Esophagus muscularis mucosa (tissue), 4 donors: ENCODE measurements around the gene EDC4. TPM values are rescaled to one million over a fixed set of nuclear protein-coding genes. Genes with fewer than 3 reads are reported as not detected.
"Not testable (repeated sequence)": the region's sequence is repeated elsewhere in the genome, so short reads cannot be mapped to it uniquely, and the experiment has no call there.

Experiments
- DNase-seq: peaks from one replicate; pipeline ENCODE4 v3.0.0-alpha.2; 2017; ENCODE audit errors: extremely low spot score
- H3K27ac ChIP-seq, 4 donors: fragments of 200-600 bp; sonication (generic); replicated peaks in 1 of 4; 1 replicate in 3 of 4; 2 replicates in 1 of 4; pipeline ENCODE4 v1.5.1; 2016 to 2019; ENCODE audit warnings: mild to moderate bottlenecking in 1 of 4
- H3K27me3 ChIP-seq, 4 donors: fragments of 200-600 bp; sonication (generic); one replicate each; pipeline versions ENCODE4 v1.5.1 to v1.6.0; 2016 to 2019
- H3K36me3 ChIP-seq, 4 donors: fragments of 200-600 bp; sonication (generic); one replicate each; pipeline ENCODE4 v1.5.1; 2016 to 2019
- H3K4me1 ChIP-seq, 4 donors: fragments of 200-600 bp; sonication (generic); one replicate each; pipeline ENCODE4 v1.5.1; 2016 to 2019
- H3K4me3 ChIP-seq, 4 donors: fragments of 200-600 bp; sonication (generic); 1 replicate in 2 of 4; 2 replicates in 2 of 4; pipeline ENCODE4 v1.5.1; 2016 to 2019; ENCODE audit warnings: mild to moderate bottlenecking in 4 of 4, moderate library complexity in 1 of 4
- H3K9me3 ChIP-seq, 4 donors: fragments of 200-600 bp; sonication (generic); 1 replicate in 3 of 4; 2 replicates in 1 of 4; pipeline ENCODE4 v1.5.1; 2016 to 2019
- CTCF ChIP-seq, 3 experiments: fragments of 200-600 bp in 2 of 3; fragments of 450-650 bp in 1 of 3; sonication (generic) in 2 of 3; IDR thresholded peaks; one replicate each; pipeline ENCODE4 v1.5.1; 2017 to 2019; ENCODE audit warnings: antibody characterized with exemption in 3 of 3, mild to moderate bottlenecking in 2 of 3, moderate library complexity in 1 of 3
- EP300 ChIP-seq: sonication (generic); formaldehyde crosslinking; IDR thresholded peaks from one replicate; pipeline ENCODE4 v1.6.1; 2017; ENCODE audit warnings: antibody characterized with exemption
- POLR2A ChIP-seq: fragments of 450-650 bp; IDR thresholded peaks from one replicate; pipeline ENCODE4 v1.6.1; 2017; ENCODE audit warnings: antibody characterized with exemption, moderate library complexity, mild to moderate bottlenecking, low read depth
- POLR2AphosphoS5 ChIP-seq, 2 donors: sonication (generic); formaldehyde crosslinking; IDR thresholded peaks; one replicate each; pipeline ENCODE4 v1.6.1; 2017; ENCODE audit warnings: antibody characterized with exemption in 2 of 2
- WGBS: methylation state at CpG from one replicate; pipeline ENCODE4 v1.1.5; 2018; 5-methylcytosine and 5-hydroxymethylcytosine counted together
- intact Hi-C: fragments of 100-400 bp; cut with DNase I; formaldehyde crosslinking; loops from one replicate; pipeline ENCODE4 v1.15.1; 2023
- total RNA-seq, 4 donors: library from RNA; depleted of rRNA; stranded (reverse); fragments of >200 nt; gene quantifications; one replicate each; pipeline versions ENCODE4 v1.1.0 to v1.2.1, GENCODE V29; 2016

EDC4 gene
- total RNA-seq, 4 donors from 2014 or later: 49.9 to 70.9 (median 52.0) TPM

- TF ChIP-seq POLR2A: no peak
- no peaks in the 10 kb centered on the region for H3K27me3 ChIP-seq
- H3K9me3 ChIP-seq: no peaks in the 10 kb centered on the region
- no peak for DNase-seq
- peak overlapping the region; percentile 80 to 85 (median 82) for H3K27ac ChIP-seq
- H3K36me3 ChIP-seq: peaks cover 34 to 44% (median 43%) of the 10 kb centered on the region in 4 donors
- WGBS: 0% methylated on average over 3 of the region's 3 CpGs
- intact Hi-C loops: no loop called here
- peaks cover 14 to 28% (median 20%) of the 10 kb centered on the region in 4 donors for H3K4me1 ChIP-seq
- H3K4me3 ChIP-seq: peak overlapping the region; percentile 78 to 98 (median 96)
These were observed 39.8 kb upstream of the EDC4 start for GRCh38 chr16:67833030-67833414.

- WGBS: 0% methylated on average over 24 of the region's 49 CpGs
- Histone ChIP-seq H3K4me1 (peaks cover 14 to 28% (median 20%) of the 10 kb centered on the region in 4 donors), H3K27me3 (no peaks in the 10 kb centered on the region), H3K4me3 (peak overlapping the region; percentile 78 to 98 (median 96)), H3K9me3 (no peaks in the 10 kb centered on the region), H3K36me3 (peaks cover 30 to 37% (median 37%) of the 10 kb centered on the region in 4 donors), H3K27ac (peak overlapping the region; percentile 80 to 85 (median 82))
- intact Hi-C loops: no loop called here
- TF ChIP-seq POLR2AphosphoS5 (IDR thresholded peaks at IDR 0.05) (peak; percentile 82 to 91), CTCF (IDR thresholded peaks at IDR 0.05) (no peak)
- DNase-seq: peak; percentile 99
These were observed 39.2 kb upstream of the EDC4 start for GRCh38 chr16:67833415-67834241.

GRCh38 chr16:67834242-67834614, 38.6 kb upstream of the EDC4 start:
- intact Hi-C loops: no loop called here
- no peak for DNase-seq
- Histone ChIP-seq H3K27me3 (no peaks in the 10 kb centered on the region), H3K27ac (peak overlapping the region; percentile 80 to 85 (median 82)), H3K4me1 (peaks cover 14 to 28% (median 20%) of the 10 kb centered on the region in 4 donors), H3K36me3 (peaks cover 26 to 31% (median 31%) of the 10 kb centered on the region in 4 donors), H3K4me3 (peak overlapping the region; percentile 78 to 98 (median 96)), H3K9me3 (no peaks in the 10 kb centered on the region)
- WGBS: 80% methylated on average over 10 of the region's 10 CpGs
- no peak for TF ChIP-seq CTCF (IDR thresholded peaks at IDR 0.05)

GRCh38 chr16:67837190-67837589, 35.7 kb upstream of the EDC4 start:
- H3K4me1 ChIP-seq: peaks cover 20 to 26% (median 24%) of the 10 kb centered on the region in 4 donors
- H3K27ac ChIP-seq, H3K4me3 ChIP-seq, H3K9me3 ChIP-seq, H3K36me3 ChIP-seq, H3K27me3 ChIP-seq, DNase-seq, intact Hi-C loops: not testable (repeated sequence)
- WGBS: 93% methylated on average over 10 of the region's 10 CpGs

- Histone ChIP-seq H3K4me1 (peaks cover 16 to 25% (median 21%) of the 10 kb centered on the region in 4 donors), H3K9me3 (no peaks in the 10 kb centered on the region), H3K36me3 (no peaks in the 10 kb centered on the region), H3K27me3 (no peaks in the 10 kb centered on the region), H3K27ac (no peak overlapping the region), H3K4me3 (no peak overlapping the region)
- TF ChIP-seq POLR2AphosphoS5 (IDR thresholded peaks at IDR 0.05) (no peak), EP300 (no peak), POLR2A (no peak), CTCF (IDR thresholded peaks at IDR 0.05) (no peak)
- 92% methylated on average over 2 of the region's 2 CpGs for WGBS
- intact Hi-C loops: no loop called here
- no peak for DNase-seq
These were observed 35.0 kb upstream of the EDC4 start for GRCh38 chr16:67837811-67838210.
